Measurements from ENCODE around the gene LRP6.

GRCh38 chr12:12265035-12265434 lies 1.8 kb downstream of the LRP6 start:
- TF ChIP-seq CTCF (IDR thresholded peaks at IDR 0.05) (no peak), POLR2A (IDR thresholded peaks at IDR 0.05) (no peak)
